Endothelial cell of umbilical vein (primary cell): Measurements from ENCODE around the gene PHF23. TPM values are rescaled to one million over a fixed set of nuclear protein-coding genes. Genes with fewer than 3 reads are reported as not detected.
A peak's percentile ranks its signal among the peaks of the same experiment; 100 is the strongest.

ENCODE experiments used
- BruUV-seq: library from RNA; stranded (reverse); fragments of 400-500 nt; replicated peaks from 2 replicates; lab custom pipeline; 2021; lab: Mats Ljungman, UMichigan
- CTCF ChIA-PET: fragments of 300-600, 350-600 bp; sonication (Branson Sonifier 250); formaldehyde crosslinking; loops from one replicate; lab custom pipeline; 2021; ENCODE audit warnings: antibody characterized with exemption, inconsistent platforms; lab: Charles Lee
- POLR2A ChIA-PET: fragments of 300-600, 350-600 bp; sonication (Branson Sonifier 250); formaldehyde crosslinking; loops from one replicate; lab custom pipeline; 2021; ENCODE audit warnings: antibody characterized with exemption, inconsistent platforms; lab: Charles Lee
- DNase-seq: peaks from one replicate; pipeline ENCODE4 v3.0.0-alpha.2; 2011; ENCODE audit warnings: low read depth, low spot score
- FAIRE-seq: peaks from 2 replicates; lab custom pipeline; 2011; peaks lifted over from hg19 to GRCh38; lab: Jason Lieb, UNC
- H2AFZ ChIP-seq: 2 replicates; pipeline ENCODE4 v1.6.0; 2012; ENCODE audit warnings: low read depth, low read length, control low read depth, inconsistent platforms
- H3K27ac ChIP-seq: 2 replicates; pipeline ENCODE4 v1.5.1; 2011; ENCODE audit warnings: low read depth, mild to moderate bottlenecking, control low read depth, low read length, moderate library complexity; ENCODE audit not compliant: insufficient read depth
- H3K27me3 ChIP-seq, 2 experiments: 2 replicates each; pipeline versions ENCODE4 v1.6.0 to v1.6.1; 2011; ENCODE audit warnings: low read length in 2 of 2, mixed read lengths in 1 of 2; ENCODE audit not compliant: control insufficient read depth in 2 of 2, insufficient read depth in 2 of 2
- H3K36me3 ChIP-seq, 2 experiments: 2 replicates in 1 of 2; 3 replicates in 1 of 2; pipeline ENCODE4 v1.5.1; 2011; ENCODE audit warnings: low read length in 2 of 2, mild to moderate bottlenecking in 1 of 2, moderate library complexity in 1 of 2; ENCODE audit not compliant: control insufficient read depth in 2 of 2, insufficient read depth in 2 of 2; ENCODE audit errors: extremely low read depth in 1 of 2
- H3K4me1 ChIP-seq: 3 replicates; pipeline ENCODE4 v1.5.1; 2011; ENCODE audit warnings: mild to moderate bottlenecking, low read length; ENCODE audit not compliant: control insufficient read depth, insufficient read depth; ENCODE audit errors: extremely low read depth
- H3K4me2 ChIP-seq: 2 replicates; pipeline ENCODE4 v1.6.1; 2011; ENCODE audit warnings: low read length, control low read depth, mixed read lengths; ENCODE audit not compliant: insufficient read depth
- H3K4me3 ChIP-seq, 3 experiments: fragments of 200-600 bp in 1 of 3; sonication (generic), shearing (Covaris generic) in 1 of 3; replicated peaks in 1 of 3; 2 replicates each; pipeline ENCODE4 v1.5.1; 2011 to 2016; ENCODE audit warnings: control low read depth in 3 of 3, low read length in 3 of 3, mild to moderate bottlenecking in 2 of 3, inconsistent platforms in 1 of 3, low read depth in 1 of 3, moderate library complexity in 1 of 3; ENCODE audit not compliant: insufficient read depth in 1 of 3
- H3K79me2 ChIP-seq: 2 replicates; pipeline ENCODE4 v1.6.0; 2012; ENCODE audit warnings: low read length, inconsistent platforms; ENCODE audit not compliant: control insufficient read depth, insufficient read depth
- H3K9ac ChIP-seq: replicated peaks from 2 replicates; pipeline ENCODE3; 2011; ENCODE audit warnings: low read length, control low read depth; ENCODE audit not compliant: insufficient read depth; ENCODE audit errors: extremely low read depth
- H3K9me1 ChIP-seq: replicated peaks from 3 replicates; pipeline ENCODE4 v1.6.0; 2011; ENCODE audit warnings: mild to moderate bottlenecking, low read length; ENCODE audit not compliant: control insufficient read depth, insufficient read depth; ENCODE audit errors: extremely low read depth
- H3K9me3 ChIP-seq: replicated peaks from 2 replicates; pipeline ENCODE4 v1.5.1; 2012; ENCODE audit warnings: low read length, inconsistent platforms; ENCODE audit not compliant: control insufficient read depth, insufficient read depth
- H4K20me1 ChIP-seq: replicated peaks from 2 replicates; pipeline ENCODE3; 2011; ENCODE audit warnings: mild to moderate bottlenecking, low read length; ENCODE audit not compliant: control insufficient read depth, insufficient read depth; ENCODE audit errors: extremely low read depth
- GATA2 ChIP-seq: IDR thresholded peaks from 2 replicates; pipeline ENCODE4 v1.7.0; 2011; ENCODE audit warnings: low read depth, mild to moderate bottlenecking, moderate library complexity, mixed read lengths, low read length; ENCODE audit not compliant: insufficient read length, insufficient read depth
- MYC ChIP-seq: IDR thresholded peaks from one replicate; pipeline ENCODE4 v1.6.1; 2011; ENCODE audit warnings: mild to moderate bottlenecking, low read depth, low read length
- POLR2A ChIP-seq: IDR thresholded peaks from 2 replicates; pipeline ENCODE4 v1.6.1; 2012; ENCODE audit warnings: low read depth, mild to moderate bottlenecking, control low read depth, low read length
- dilution Hi-C: fragments of 300-500 bp; cut with MboI; formaldehyde crosslinking; loops from one replicate; pipeline ENCODE4 v1.15.0; 2019; ENCODE audit warnings: low sequenced_read_pairs; ENCODE audit not compliant: extremely low pct_ligation_motif_present
- intact Hi-C: fragments of 100-400 bp; cut with micrococcal nuclease; formaldehyde crosslinking; loops from one replicate; pipeline ENCODE4 v1.10.0; 2022
- polyA plus RNA-seq, 4 experiments: library from polyadenylated mRNA; depleted of rRNA in 3 of 4; stranded (reverse) in 3 of 4; unstranded in 1 of 4; fragments of >200 nt; gene quantifications; 2 replicates each; pipeline versions ENCODE4 v1.2.1 to v1.2.3, GENCODE V29; 2011 to 2012; ENCODE audit warnings: missing spikeins in 1 of 4
- total RNA-seq: library from RNA; stranded (reverse); gene quantifications from 2 replicates; pipeline ENCODE4 v1.2.3, GENCODE V29; 2021
- TF ChIP-seq, protein P1 (sequence below), 2 donors: IDR thresholded peaks; 1 replicate in 1 of 2; 2 replicates in 1 of 2; pipeline ENCODE4 v1.5.1; 2011; ENCODE audit warnings: low read length in 2 of 2, mild to moderate bottlenecking in 2 of 2, moderate library complexity in 2 of 2, control low read depth in 1 of 2, inconsistent platforms in 1 of 2, low read depth in 1 of 2; ENCODE audit not compliant: insufficient read depth in 1 of 2; ENCODE audit errors: extremely low read depth in 1 of 2
- TF ChIP-seq, protein P2 (sequence below): IDR thresholded peaks from 2 replicates; pipeline ENCODE4 v1.6.1; 2011; ENCODE audit not compliant: insufficient read depth, insufficient read length

The PHF23 gene
- total and polyA plus RNA-seq, 2 donors (not counting 3 experiments of a cell fraction or from before 2014, with no cell fraction given) = 35.6 to 54.7 TPM

DNA sequence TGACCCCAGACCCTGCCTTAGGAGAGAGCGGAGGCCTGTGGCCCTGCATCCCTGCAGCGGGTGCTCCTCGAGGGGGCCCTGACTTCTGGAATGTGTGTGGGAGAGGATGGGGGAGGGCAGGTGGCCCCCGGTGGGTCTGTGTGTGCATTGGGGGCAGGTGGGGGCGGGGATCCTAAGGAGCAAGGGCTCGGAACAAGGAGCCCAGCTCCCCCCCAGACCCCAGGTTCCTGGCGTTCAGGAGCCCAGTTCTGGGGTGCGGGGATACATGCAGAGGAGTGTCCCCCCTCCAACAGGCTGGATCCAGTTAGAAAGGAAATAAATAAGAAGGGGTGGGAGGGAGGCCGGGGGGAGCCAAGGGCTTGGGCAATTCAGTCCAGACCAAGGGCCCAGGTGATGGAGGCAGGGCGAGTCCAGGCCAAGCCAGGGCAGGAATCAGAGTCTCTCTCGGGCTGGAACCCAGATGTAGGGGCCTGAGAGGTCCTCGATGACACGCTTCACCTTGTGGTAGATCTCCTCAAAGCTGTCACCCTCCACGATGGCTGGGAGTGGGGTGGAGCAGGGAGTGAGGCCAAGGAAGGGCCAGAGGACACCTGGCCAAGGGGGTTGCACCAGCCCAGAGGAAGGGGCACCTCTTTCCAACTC lies 48.9 kb downstream of the PHF23 start:
- Histone ChIP-seq H3K4me2 (no peak overlapping the region), H3K9me1 (no peaks in the 10 kb centered on the region), H4K20me1 (no peaks in the 10 kb centered on the region), H3K4me3 (no peak overlapping the region), H3K36me3 (peaks cover 0 to 20% of the 10 kb centered on the region in 2 experiments), H3K27ac (no peak overlapping the region), H3K27me3 (no peaks in the 10 kb centered on the region), H3K9ac (no peak overlapping the region), H3K9me3 (no peaks in the 10 kb centered on the region), H2AFZ (no peak overlapping the region), H3K79me2 (no peaks in the 10 kb centered on the region), H3K4me1 (no peaks in the 10 kb centered on the region)
- POLR2A ChIA-PET = no interaction called here
- BruUV-seq = no TSS peak
- TF ChIP-seq MYC (no peak), POLR2A (no peak)
- TF ChIP-seq, protein P1, sequence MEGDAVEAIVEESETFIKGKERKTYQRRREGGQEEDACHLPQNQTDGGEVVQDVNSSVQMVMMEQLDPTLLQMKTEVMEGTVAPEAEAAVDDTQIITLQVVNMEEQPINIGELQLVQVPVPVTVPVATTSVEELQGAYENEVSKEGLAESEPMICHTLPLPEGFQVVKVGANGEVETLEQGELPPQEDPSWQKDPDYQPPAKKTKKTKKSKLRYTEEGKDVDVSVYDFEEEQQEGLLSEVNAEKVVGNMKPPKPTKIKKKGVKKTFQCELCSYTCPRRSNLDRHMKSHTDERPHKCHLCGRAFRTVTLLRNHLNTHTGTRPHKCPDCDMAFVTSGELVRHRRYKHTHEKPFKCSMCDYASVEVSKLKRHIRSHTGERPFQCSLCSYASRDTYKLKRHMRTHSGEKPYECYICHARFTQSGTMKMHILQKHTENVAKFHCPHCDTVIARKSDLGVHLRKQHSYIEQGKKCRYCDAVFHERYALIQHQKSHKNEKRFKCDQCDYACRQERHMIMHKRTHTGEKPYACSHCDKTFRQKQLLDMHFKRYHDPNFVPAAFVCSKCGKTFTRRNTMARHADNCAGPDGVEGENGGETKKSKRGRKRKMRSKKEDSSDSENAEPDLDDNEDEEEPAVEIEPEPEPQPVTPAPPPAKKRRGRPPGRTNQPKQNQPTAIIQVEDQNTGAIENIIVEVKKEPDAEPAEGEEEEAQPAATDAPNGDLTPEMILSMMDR (IDR thresholded peaks at IDR 0.05; ENCODE audit: extremely low read depth in 1 of 2, insufficient read depth in 1 of 2, low read depth in 1 of 2, low read length in 2 of 2) = no peak
- TF ChIP-seq, protein P2, sequence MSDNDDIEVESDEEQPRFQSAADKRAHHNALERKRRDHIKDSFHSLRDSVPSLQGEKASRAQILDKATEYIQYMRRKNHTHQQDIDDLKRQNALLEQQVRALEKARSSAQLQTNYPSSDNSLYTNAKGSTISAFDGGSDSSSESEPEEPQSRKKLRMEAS = no peak
- intact Hi-C loops (no loop called here), dilution Hi-C loops (no loop called here)
- no peak for DNase-seq
- no peak for FAIRE-seq
- CTCF ChIA-PET = interaction anchor here (0.7 kb wide), 1 partner anchor 371 kb away, joined by 3 read pairs; no protein-coding TSS in a partner anchor

DNA sequence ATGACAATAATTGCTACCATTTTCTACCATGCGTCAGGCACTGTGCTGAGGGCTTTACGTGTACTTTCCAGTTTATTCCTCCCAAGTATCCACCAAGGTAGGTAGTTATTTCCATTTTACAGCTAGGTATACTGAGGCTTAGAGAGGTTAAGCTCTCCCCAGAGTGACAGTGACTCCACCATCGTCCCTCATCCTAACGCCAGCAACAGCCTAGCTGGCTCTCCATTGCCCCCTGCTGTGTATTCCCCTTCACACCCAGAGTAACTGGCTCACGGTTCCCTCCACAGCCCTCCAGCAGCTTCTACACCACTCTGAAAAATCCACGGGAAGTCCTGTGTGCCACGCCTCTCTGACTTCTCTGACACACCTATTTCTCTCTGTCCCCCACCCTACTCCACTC lies 53.0 kb downstream of the PHF23 start:
- CTCF ChIA-PET = interaction anchor here (0.9 to 3.0 kb wide), 3 partner anchors 9 to 140 kb away, joined by 3 to 19 read pairs (median 13); no protein-coding TSS in a partner anchor

More for the DNA sequence above, 53.0 kb downstream of the PHF23 start:
- Histone ChIP-seq H3K27me3 (no peaks in the 10 kb centered on the region), H3K9me3 (no peaks in the 10 kb centered on the region), H2AFZ (no peak overlapping the region), H3K79me2 (no peaks in the 10 kb centered on the region), H4K20me1 (no peaks in the 10 kb centered on the region), H3K4me2 (no peak overlapping the region), H3K27ac (no peak overlapping the region), H3K9me1 (no peaks in the 10 kb centered on the region), H3K36me3 (peaks cover 0 to 6% of the 10 kb centered on the region in 2 experiments), H3K4me1 (no peaks in the 10 kb centered on the region), H3K9ac (no peak overlapping the region), H3K4me3 (no peak overlapping the region)
- intact Hi-C loops (no loop called here), dilution Hi-C loops (no loop called here)
- BruUV-seq = no TSS peak
- DNase-seq (no peak), FAIRE-seq (no peak)
- POLR2A ChIA-PET = no interaction called here
- TF ChIP-seq, protein P2 = no peak
- no peak for TF ChIP-seq GATA2
- TF ChIP-seq, protein P1 (IDR thresholded peaks at IDR 0.05; ENCODE audit: extremely low read depth in 1 of 2, insufficient read depth in 1 of 2, low read depth in 1 of 2, low read length in 2 of 2) = peak; percentile 12 to 33
